ENCODE data around the gene CARD10.

DNA sequence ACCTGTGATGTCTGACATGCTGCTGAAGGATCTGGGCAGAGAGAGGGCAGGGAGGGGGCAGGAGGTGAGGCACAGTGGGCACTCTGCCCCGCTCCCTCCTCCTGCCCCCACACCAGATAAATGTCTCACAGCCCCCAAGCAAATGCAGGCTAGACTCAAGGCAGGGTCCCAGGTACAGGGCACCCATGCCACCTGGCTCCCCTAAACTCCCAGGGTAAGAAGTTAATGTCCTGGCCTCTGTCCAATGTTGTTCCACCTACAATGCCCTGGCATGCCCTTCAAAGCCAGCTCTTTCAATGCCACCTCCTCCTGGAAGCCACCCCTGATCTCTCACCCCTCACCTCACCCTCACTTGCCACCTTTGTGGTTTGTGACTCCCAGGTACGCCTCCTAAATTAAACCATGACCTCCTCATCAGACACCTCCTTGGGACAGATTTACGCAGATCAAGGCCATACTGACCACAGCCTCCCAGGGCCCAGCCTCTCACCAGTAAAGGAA is 16.0 kb downstream of the CARD10 start:
- no peak for TF ChIP-seq EZH2 (IDR thresholded peaks at IDR 0.05; ENCODE audit: borderline replicate concordance, low read depth, low read length, poor library complexity, severe bottlenecking)
- TF ChIP-seq, protein P1, sequence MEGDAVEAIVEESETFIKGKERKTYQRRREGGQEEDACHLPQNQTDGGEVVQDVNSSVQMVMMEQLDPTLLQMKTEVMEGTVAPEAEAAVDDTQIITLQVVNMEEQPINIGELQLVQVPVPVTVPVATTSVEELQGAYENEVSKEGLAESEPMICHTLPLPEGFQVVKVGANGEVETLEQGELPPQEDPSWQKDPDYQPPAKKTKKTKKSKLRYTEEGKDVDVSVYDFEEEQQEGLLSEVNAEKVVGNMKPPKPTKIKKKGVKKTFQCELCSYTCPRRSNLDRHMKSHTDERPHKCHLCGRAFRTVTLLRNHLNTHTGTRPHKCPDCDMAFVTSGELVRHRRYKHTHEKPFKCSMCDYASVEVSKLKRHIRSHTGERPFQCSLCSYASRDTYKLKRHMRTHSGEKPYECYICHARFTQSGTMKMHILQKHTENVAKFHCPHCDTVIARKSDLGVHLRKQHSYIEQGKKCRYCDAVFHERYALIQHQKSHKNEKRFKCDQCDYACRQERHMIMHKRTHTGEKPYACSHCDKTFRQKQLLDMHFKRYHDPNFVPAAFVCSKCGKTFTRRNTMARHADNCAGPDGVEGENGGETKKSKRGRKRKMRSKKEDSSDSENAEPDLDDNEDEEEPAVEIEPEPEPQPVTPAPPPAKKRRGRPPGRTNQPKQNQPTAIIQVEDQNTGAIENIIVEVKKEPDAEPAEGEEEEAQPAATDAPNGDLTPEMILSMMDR (conservative IDR thresholded peaks at IDR 0.05; ENCODE audit: low read depth, low read length), result no peak

Measured in A673 (cell line).